ENCODE measurements around the gene NOTCH2.
"Not testable (repeated sequence)": the region's sequence is repeated elsewhere in the genome, so short reads cannot be mapped to it uniquely, and the experiment has no call there.

Gene NOTCH2

GRCh38 chr1:120092232-120093218, 23.1 kb upstream of the NOTCH2 start:
- H4K8ac ChIP-seq (ENCODE audit: low read depth, low read length); H2AK5ac ChIP-seq (ENCODE audit: low read depth, low read length); H3K79me1 ChIP-seq (ENCODE audit: low read depth, low read length); H3K36me3 ChIP-seq (replicated peaks in 1 of 2; ENCODE audit: control insufficient read depth in 2 of 2, insufficient read depth in 2 of 2, low read length in 2 of 2); H3K4me1 ChIP-seq (ENCODE audit: control insufficient read depth in 2 of 2, insufficient read depth in 1 of 2, low read depth in 1 of 2, low read length in 2 of 2); H3K23ac ChIP-seq (ENCODE audit: low read depth, low read length, poor library complexity); H4K91ac ChIP-seq (ENCODE audit: low read depth, low read length, poor library complexity); H3K4ac ChIP-seq (ENCODE audit: low read length); H2BK15ac ChIP-seq (ENCODE audit: low read length); H3K9ac ChIP-seq (ENCODE audit: low read depth, low read length, poor library complexity); DNase-seq (ENCODE audit: low spot score); H2BK5ac ChIP-seq (ENCODE audit: low read length); H3K9me3 ChIP-seq (replicated peaks in 1 of 2; ENCODE audit: control insufficient read depth in 2 of 2, insufficient read depth in 1 of 2, low read depth in 1 of 2, low read length in 2 of 2); H3K18ac ChIP-seq (ENCODE audit: low read length); H3K4me3 ChIP-seq (ENCODE audit: low read length in 2 of 2); H3K27me3 ChIP-seq (ENCODE audit: control insufficient read depth in 3 of 3, insufficient read depth in 3 of 3, low read depth in 1 of 3, low read length in 3 of 3); H2BK120ac ChIP-seq (ENCODE audit: low read depth, low read length); H2AFZ ChIP-seq (ENCODE audit: low read length); H2BK12ac ChIP-seq (ENCODE audit: low read length); H3K4me2 ChIP-seq (ENCODE audit: insufficient read depth, low read length, poor library complexity, severe bottlenecking); H3K14ac ChIP-seq (ENCODE audit: low read length); H3K27ac ChIP-seq (replicated peaks; ENCODE audit: low read length): not testable (repeated sequence)
- WGBS, 2 donors (ENCODE audit: extremely low coverage in 2 of 2, insufficient read length in 2 of 2, insufficient replicate concordance in 1 of 2), result no CpG with 5 or more reads among the region's 4 CpGs

- no CpG with 5 or more reads among the region's 1 CpG for WGBS, 2 donors (ENCODE audit: extremely low coverage in 2 of 2, insufficient read length in 2 of 2, insufficient replicate concordance in 1 of 2)
- not testable (repeated sequence) for H2BK5ac ChIP-seq (ENCODE audit: low read length)
These were observed 21.4 kb upstream of the NOTCH2 start for GRCh38 chr1:120090830-120091229.

GRCh38 chr1:120087959-120088358, 18.5 kb upstream of the NOTCH2 start:
- H2BK12ac ChIP-seq (ENCODE audit: low read length); H2AK5ac ChIP-seq (ENCODE audit: low read depth, low read length); H3K9ac ChIP-seq (ENCODE audit: low read depth, low read length, poor library complexity): not testable (repeated sequence)

More at GRCh38 chr1:120090830-120091229, 21.4 kb upstream of the NOTCH2 start:
- not testable (repeated sequence) for H3K9me3 ChIP-seq (replicated peaks in 1 of 2; ENCODE audit: control insufficient read depth in 2 of 2, insufficient read depth in 1 of 2, low read depth in 1 of 2, low read length in 2 of 2); H2AFZ ChIP-seq (ENCODE audit: low read length); H4K91ac ChIP-seq (ENCODE audit: low read depth, low read length, poor library complexity); H2BK15ac ChIP-seq (ENCODE audit: low read length); H3K27ac ChIP-seq (replicated peaks; ENCODE audit: low read length); H3K36me3 ChIP-seq (replicated peaks in 1 of 2; ENCODE audit: control insufficient read depth in 2 of 2, insufficient read depth in 2 of 2, low read length in 2 of 2); H3K4me1 ChIP-seq (ENCODE audit: control insufficient read depth in 2 of 2, insufficient read depth in 1 of 2, low read depth in 1 of 2, low read length in 2 of 2); H3K18ac ChIP-seq (ENCODE audit: low read length); H4K8ac ChIP-seq (ENCODE audit: low read depth, low read length); H3K27me3 ChIP-seq (ENCODE audit: control insufficient read depth in 3 of 3, insufficient read depth in 3 of 3, low read depth in 1 of 3, low read length in 3 of 3); H3K4me2 ChIP-seq (ENCODE audit: insufficient read depth, low read length, poor library complexity, severe bottlenecking); H3K9ac ChIP-seq (ENCODE audit: low read depth, low read length, poor library complexity); H3K4me3 ChIP-seq (ENCODE audit: low read length in 2 of 2); DNase-seq (ENCODE audit: low spot score); H2BK12ac ChIP-seq (ENCODE audit: low read length); H3K4ac ChIP-seq (ENCODE audit: low read length); H3K79me1 ChIP-seq (ENCODE audit: low read depth, low read length); H3K14ac ChIP-seq (ENCODE audit: low read length); H2AK5ac ChIP-seq (ENCODE audit: low read depth, low read length); H2BK120ac ChIP-seq (ENCODE audit: low read depth, low read length); H3K23ac ChIP-seq (ENCODE audit: low read depth, low read length, poor library complexity)

GRCh38 chr1:120069920-120070214, 405 bp upstream of the NOTCH2 start:
- H3K14ac ChIP-seq (ENCODE audit: low read length); H3K4me3 ChIP-seq (ENCODE audit: low read length in 2 of 2); H3K9ac ChIP-seq (ENCODE audit: low read depth, low read length, poor library complexity); H3K23ac ChIP-seq (ENCODE audit: low read depth, low read length, poor library complexity); H2AFZ ChIP-seq (ENCODE audit: low read length); H3K4me1 ChIP-seq (ENCODE audit: control insufficient read depth in 2 of 2, insufficient read depth in 1 of 2, low read depth in 1 of 2, low read length in 2 of 2); H2AK5ac ChIP-seq (ENCODE audit: low read depth, low read length); H3K27me3 ChIP-seq (ENCODE audit: control insufficient read depth in 3 of 3, insufficient read depth in 3 of 3, low read depth in 1 of 3, low read length in 3 of 3); H3K27ac ChIP-seq (replicated peaks; ENCODE audit: low read length); DNase-seq (ENCODE audit: low spot score); H3K9me3 ChIP-seq (replicated peaks in 1 of 2; ENCODE audit: control insufficient read depth in 2 of 2, insufficient read depth in 1 of 2, low read depth in 1 of 2, low read length in 2 of 2); H2BK15ac ChIP-seq (ENCODE audit: low read length); H3K4me2 ChIP-seq (ENCODE audit: insufficient read depth, low read length, poor library complexity, severe bottlenecking); H3K4ac ChIP-seq (ENCODE audit: low read length); H2BK5ac ChIP-seq (ENCODE audit: low read length); H2BK120ac ChIP-seq (ENCODE audit: low read depth, low read length); H3K36me3 ChIP-seq (replicated peaks in 1 of 2; ENCODE audit: control insufficient read depth in 2 of 2, insufficient read depth in 2 of 2, low read length in 2 of 2); H4K8ac ChIP-seq (ENCODE audit: low read depth, low read length); H2BK12ac ChIP-seq (ENCODE audit: low read length); H4K91ac ChIP-seq (ENCODE audit: low read depth, low read length, poor library complexity); H3K79me1 ChIP-seq (ENCODE audit: low read depth, low read length); H3K18ac ChIP-seq (ENCODE audit: low read length): not testable (repeated sequence)
- WGBS, 2 donors (ENCODE audit: extremely low coverage in 2 of 2, insufficient read length in 2 of 2, insufficient replicate concordance in 1 of 2), result no CpG with 5 or more reads among the region's 8 CpGs

More at GRCh38 chr1:120087959-120088358, 18.5 kb upstream of the NOTCH2 start:
- no CpG with 5 or more reads among the region's 4 CpGs for WGBS, 2 donors (ENCODE audit: extremely low coverage in 2 of 2, insufficient read length in 2 of 2, insufficient replicate concordance in 1 of 2)
- not testable (repeated sequence) for H4K8ac ChIP-seq (ENCODE audit: low read depth, low read length); H3K18ac ChIP-seq (ENCODE audit: low read length); H3K36me3 ChIP-seq (replicated peaks in 1 of 2; ENCODE audit: control insufficient read depth in 2 of 2, insufficient read depth in 2 of 2, low read length in 2 of 2); H4K91ac ChIP-seq (ENCODE audit: low read depth, low read length, poor library complexity); H2BK5ac ChIP-seq (ENCODE audit: low read length); H3K79me1 ChIP-seq (ENCODE audit: low read depth, low read length); H3K4me3 ChIP-seq (ENCODE audit: low read length in 2 of 2); H3K9me3 ChIP-seq (replicated peaks in 1 of 2; ENCODE audit: control insufficient read depth in 2 of 2, insufficient read depth in 1 of 2, low read depth in 1 of 2, low read length in 2 of 2); H3K14ac ChIP-seq (ENCODE audit: low read length); H3K4me2 ChIP-seq (ENCODE audit: insufficient read depth, low read length, poor library complexity, severe bottlenecking); H2BK120ac ChIP-seq (ENCODE audit: low read depth, low read length); H3K4ac ChIP-seq (ENCODE audit: low read length); H3K23ac ChIP-seq (ENCODE audit: low read depth, low read length, poor library complexity); H3K27ac ChIP-seq (replicated peaks; ENCODE audit: low read length); H2AFZ ChIP-seq (ENCODE audit: low read length); H2BK15ac ChIP-seq (ENCODE audit: low read length); H3K4me1 ChIP-seq (ENCODE audit: control insufficient read depth in 2 of 2, insufficient read depth in 1 of 2, low read depth in 1 of 2, low read length in 2 of 2); DNase-seq (ENCODE audit: low spot score); H3K27me3 ChIP-seq (ENCODE audit: control insufficient read depth in 3 of 3, insufficient read depth in 3 of 3, low read depth in 1 of 3, low read length in 3 of 3)
